GM21390 (cell line): ENCODE data around the gene NAALADL2.
"Not testable (repeated sequence)": the region's sequence is repeated elsewhere in the genome, so short reads cannot be mapped to it uniquely, and the experiment has no call there.

Experiments used
- ATAC-seq: cut with Tn5 transposase; IDR thresholded peaks from one replicate; pipeline ENCODE4 v1.9.1; 2021; ENCODE audit not compliant: unreplicated experiment

Gene NAALADL2

GRCh38 chr3:175404621-175405020, 545.5 kb downstream of the NAALADL2 start:
- ATAC-seq: no peak

- no peak for ATAC-seq
Observed at GRCh38 chr3:175410251-175410650, 551.1 kb downstream of the NAALADL2 start.

GRCh38 chr3:175411405-175411804, 552.3 kb downstream of the NAALADL2 start:
- no peak for ATAC-seq

GRCh38 chr3:175411946-175412345, 552.8 kb downstream of the NAALADL2 start:
- no peak for ATAC-seq

GRCh38 chr3:175413926-175414325, 554.8 kb downstream of the NAALADL2 start:
- ATAC-seq: no peak

- no peak for ATAC-seq
Observed at GRCh38 chr3:175416600-175416999, 557.5 kb downstream of the NAALADL2 start.

- no peak for ATAC-seq
Observed at GRCh38 chr3:175417426-175417825, 558.3 kb downstream of the NAALADL2 start.

GRCh38 chr3:175421902-175422301, 562.8 kb downstream of the NAALADL2 start:
- no peak for ATAC-seq

- no peak for ATAC-seq
Observed at GRCh38 chr3:175422744-175423143, 563.6 kb downstream of the NAALADL2 start.

- ATAC-seq: not testable (repeated sequence)
Observed at GRCh38 chr3:175423848-175424247, 564.7 kb downstream of the NAALADL2 start.

GRCh38 chr3:175426805-175427204, 567.7 kb downstream of the NAALADL2 start:
- no peak for ATAC-seq

GRCh38 chr3:175428466-175428865, 569.3 kb downstream of the NAALADL2 start:
- ATAC-seq: no peak

- no peak for ATAC-seq
Observed at GRCh38 chr3:175430983-175431773, 572.0 kb downstream of the NAALADL2 start.

- no peak for ATAC-seq
Observed at GRCh38 chr3:175432376-175433025, 573.4 kb downstream of the NAALADL2 start.

- ATAC-seq: no peak
Observed at GRCh38 chr3:175433026-175433674, 574.0 kb downstream of the NAALADL2 start.

- ATAC-seq: no peak
Observed at GRCh38 chr3:175434561-175434960, 575.4 kb downstream of the NAALADL2 start.

- ATAC-seq: no peak
Observed at GRCh38 chr3:175443682-175444081, 584.5 kb downstream of the NAALADL2 start.

- ATAC-seq: no peak
Observed at GRCh38 chr3:175445741-175446140, 586.6 kb downstream of the NAALADL2 start.

- no peak for ATAC-seq
Observed at GRCh38 chr3:175447521-175447920, 588.4 kb downstream of the NAALADL2 start.

- ATAC-seq: no peak
Observed at GRCh38 chr3:175453361-175453760, 594.2 kb downstream of the NAALADL2 start.

GRCh38 chr3:175456466-175456865, 597.3 kb downstream of the NAALADL2 start:
- ATAC-seq: no peak

- no peak for ATAC-seq
Observed at GRCh38 chr3:175457301-175457700, 598.2 kb downstream of the NAALADL2 start.
